ENCODE results near the gene DNAJC1. TPM values are rescaled to one million over a fixed set of nuclear protein-coding genes. Genes with fewer than 3 reads are reported as not detected.

DNAJC1 gene
- total RNA-seq, 3 donors from 2014 or later = 63.7 to 93.0 (median 92.1) TPM

DNA sequence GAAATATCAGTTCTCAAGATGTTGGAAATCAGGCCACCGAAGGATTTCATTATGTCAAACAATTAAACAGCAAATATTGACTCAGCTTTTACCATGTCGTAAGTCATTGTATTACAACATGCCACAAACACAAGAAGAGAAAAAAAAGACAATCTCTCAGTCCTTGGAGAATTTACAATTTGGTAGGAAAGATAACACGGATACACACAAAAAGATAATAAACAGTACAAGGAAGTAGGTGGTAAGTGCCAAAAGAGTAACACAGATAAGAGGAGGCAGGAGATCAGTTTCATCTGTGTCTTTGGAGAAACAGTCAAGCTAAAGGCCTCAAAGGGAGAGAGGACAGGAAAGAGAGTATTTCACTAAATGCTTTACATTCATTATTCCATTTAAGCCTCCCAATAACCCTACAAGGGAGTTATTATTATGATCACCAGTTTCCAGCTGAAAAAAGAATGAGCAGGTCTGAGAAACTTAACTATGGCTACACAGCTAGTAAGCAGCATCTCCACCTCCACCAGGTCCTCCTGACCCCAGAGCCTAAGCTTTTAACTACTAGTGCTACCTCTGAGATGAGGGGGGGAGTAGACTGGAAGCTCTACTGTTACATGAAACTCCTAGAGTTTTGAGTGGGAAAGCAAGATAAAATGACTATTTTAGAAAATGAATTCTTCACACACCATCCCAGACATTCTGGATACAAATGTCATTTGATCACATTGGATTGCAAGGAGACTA, 13.9 kb upstream of the DNAJC1 start:
- intact Hi-C loops (cut with DNase I; ENCODE audit: low total_unique reads) = no loop called here
- Histone ChIP-seq H3K4me3 (no peak overlapping the region), H3K4me1 (no peaks in the 10 kb centered on the region), H3K36me3 (no peaks in the 10 kb centered on the region), H3K27me3 (no peaks in the 10 kb centered on the region), H3K27ac (no peak overlapping the region), H3K9me3 (no peaks in the 10 kb centered on the region)
- DNase-seq (ENCODE audit: low spot score in 2 of 2) = no peak
- TF ChIP-seq, protein P1, sequence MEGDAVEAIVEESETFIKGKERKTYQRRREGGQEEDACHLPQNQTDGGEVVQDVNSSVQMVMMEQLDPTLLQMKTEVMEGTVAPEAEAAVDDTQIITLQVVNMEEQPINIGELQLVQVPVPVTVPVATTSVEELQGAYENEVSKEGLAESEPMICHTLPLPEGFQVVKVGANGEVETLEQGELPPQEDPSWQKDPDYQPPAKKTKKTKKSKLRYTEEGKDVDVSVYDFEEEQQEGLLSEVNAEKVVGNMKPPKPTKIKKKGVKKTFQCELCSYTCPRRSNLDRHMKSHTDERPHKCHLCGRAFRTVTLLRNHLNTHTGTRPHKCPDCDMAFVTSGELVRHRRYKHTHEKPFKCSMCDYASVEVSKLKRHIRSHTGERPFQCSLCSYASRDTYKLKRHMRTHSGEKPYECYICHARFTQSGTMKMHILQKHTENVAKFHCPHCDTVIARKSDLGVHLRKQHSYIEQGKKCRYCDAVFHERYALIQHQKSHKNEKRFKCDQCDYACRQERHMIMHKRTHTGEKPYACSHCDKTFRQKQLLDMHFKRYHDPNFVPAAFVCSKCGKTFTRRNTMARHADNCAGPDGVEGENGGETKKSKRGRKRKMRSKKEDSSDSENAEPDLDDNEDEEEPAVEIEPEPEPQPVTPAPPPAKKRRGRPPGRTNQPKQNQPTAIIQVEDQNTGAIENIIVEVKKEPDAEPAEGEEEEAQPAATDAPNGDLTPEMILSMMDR (IDR thresholded peaks at IDR 0.05) = no peak
- no peak for TF ChIP-seq POLR2AphosphoS5 (IDR thresholded peaks at IDR 0.05)
- TF ChIP-seq POLR2A (IDR thresholded peaks at IDR 0.05) = no peak

DNA sequence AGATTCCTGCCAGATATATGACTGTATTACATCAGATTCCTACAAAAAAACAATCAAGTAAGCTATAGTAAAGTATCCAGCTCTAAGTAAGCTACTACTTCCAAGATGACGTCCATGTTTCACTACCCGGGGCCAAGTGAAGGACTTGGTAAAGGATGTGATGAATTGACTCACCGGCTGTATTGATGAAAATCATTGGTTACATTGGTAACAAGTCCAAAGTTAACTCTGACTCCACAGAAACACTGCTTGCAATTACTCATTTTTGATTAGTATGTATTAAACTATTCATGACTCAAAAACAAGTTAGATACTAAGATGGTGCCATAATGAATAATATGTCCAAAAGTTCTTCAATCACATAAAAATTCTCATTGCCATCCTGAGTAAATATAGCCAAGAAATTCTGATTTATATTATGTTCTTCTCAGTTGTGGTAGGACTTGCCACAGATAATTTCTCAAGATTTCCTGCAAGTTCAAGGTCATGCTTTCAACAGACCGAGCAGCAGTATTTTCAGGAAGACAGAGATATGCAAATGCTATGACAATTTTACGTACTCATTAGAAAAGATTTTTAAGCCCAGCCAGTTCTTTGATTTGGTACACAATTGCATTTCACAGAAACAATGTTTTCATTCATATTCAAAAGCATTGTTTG, 12.6 kb upstream of the DNAJC1 start:
- DNase-seq (ENCODE audit: low spot score in 2 of 2) = no peak
- H3K9me3 ChIP-seq = no peaks in the 10 kb centered on the region
- no peaks in the 10 kb centered on the region for H3K27me3 ChIP-seq
- intact Hi-C loops (cut with DNase I; ENCODE audit: low total_unique reads) = no loop called here
- no peaks in the 10 kb centered on the region for H3K4me1 ChIP-seq
- no peaks in the 10 kb centered on the region for H3K36me3 ChIP-seq
- no peak overlapping the region for H3K4me3 ChIP-seq
- no peak overlapping the region for H3K27ac ChIP-seq
- TF ChIP-seq POLR2A (IDR thresholded peaks at IDR 0.05) = no peak
- TF ChIP-seq, protein P1 (IDR thresholded peaks at IDR 0.05) = no peak

DNA sequence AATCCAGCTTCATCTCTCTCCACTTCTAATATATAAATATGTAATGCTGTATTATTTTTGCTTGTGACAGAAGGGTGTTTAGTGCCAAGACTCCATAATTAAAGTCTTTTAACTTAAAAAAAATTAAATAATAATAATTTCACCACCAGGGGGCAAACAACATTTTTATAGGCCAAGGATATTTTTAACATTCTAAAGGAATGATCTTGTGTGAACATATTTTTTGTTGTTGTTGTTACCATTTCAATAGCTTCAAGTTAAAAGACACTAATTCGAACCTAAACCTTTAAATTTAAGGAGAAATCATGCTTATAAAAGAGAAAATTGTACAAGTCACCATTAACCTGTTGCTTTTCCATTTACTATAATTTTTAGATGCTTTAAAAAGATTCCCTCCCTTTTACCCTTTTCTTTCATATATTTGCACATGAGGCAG, 7.5 kb upstream of the DNAJC1 start:
- H3K27ac ChIP-seq = no peak overlapping the region
- TF ChIP-seq, protein P1 (IDR thresholded peaks at IDR 0.05) = peak; percentile 34 to 44 (median 34)
- no peak for TF ChIP-seq POLR2A (IDR thresholded peaks at IDR 0.05)
- no peak for DNase-seq (ENCODE audit: low spot score in 2 of 2)
- H3K36me3 ChIP-seq = no peaks in the 10 kb centered on the region
- H3K4me1 ChIP-seq = no peaks in the 10 kb centered on the region
- H3K9me3 ChIP-seq = no peaks in the 10 kb centered on the region
- H3K27me3 ChIP-seq = no peaks in the 10 kb centered on the region
- H3K4me3 ChIP-seq = no peak overlapping the region
- intact Hi-C loops (cut with DNase I; ENCODE audit: low total_unique reads) = no loop called here

DNA sequence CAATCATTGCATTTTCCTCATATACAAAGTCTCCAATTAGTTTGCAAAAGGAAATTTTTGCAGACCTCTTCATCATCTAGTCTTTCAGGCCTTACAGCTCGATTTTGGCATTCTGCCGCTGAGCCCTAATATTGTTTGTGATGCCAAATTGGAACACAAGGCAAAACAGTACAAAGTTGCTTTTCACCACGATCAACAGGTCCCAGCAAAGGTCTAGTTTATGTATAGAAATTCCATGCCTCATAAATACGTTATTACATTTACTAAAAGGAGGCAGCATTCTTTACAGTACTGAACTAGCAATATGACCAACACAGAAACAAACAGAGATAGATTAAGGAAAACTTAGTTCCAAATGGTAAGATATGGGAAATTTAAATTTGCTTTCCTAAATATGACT, 7.0 kb upstream of the DNAJC1 start:
- intact Hi-C loops (cut with DNase I; ENCODE audit: low total_unique reads) = no loop called here
- Histone ChIP-seq H3K9me3 (no peaks in the 10 kb centered on the region), H3K27ac (no peak overlapping the region), H3K4me3 (no peak overlapping the region), H3K36me3 (no peaks in the 10 kb centered on the region), H3K4me1 (no peaks in the 10 kb centered on the region), H3K27me3 (no peaks in the 10 kb centered on the region)
- DNase-seq (ENCODE audit: low spot score in 2 of 2) = no peak
- TF ChIP-seq POLR2AphosphoS5 (IDR thresholded peaks at IDR 0.05) (no peak), POLR2A (IDR thresholded peaks at IDR 0.05) (no peak)
- TF ChIP-seq, protein P1 (IDR thresholded peaks at IDR 0.05) = no peak

DNA sequence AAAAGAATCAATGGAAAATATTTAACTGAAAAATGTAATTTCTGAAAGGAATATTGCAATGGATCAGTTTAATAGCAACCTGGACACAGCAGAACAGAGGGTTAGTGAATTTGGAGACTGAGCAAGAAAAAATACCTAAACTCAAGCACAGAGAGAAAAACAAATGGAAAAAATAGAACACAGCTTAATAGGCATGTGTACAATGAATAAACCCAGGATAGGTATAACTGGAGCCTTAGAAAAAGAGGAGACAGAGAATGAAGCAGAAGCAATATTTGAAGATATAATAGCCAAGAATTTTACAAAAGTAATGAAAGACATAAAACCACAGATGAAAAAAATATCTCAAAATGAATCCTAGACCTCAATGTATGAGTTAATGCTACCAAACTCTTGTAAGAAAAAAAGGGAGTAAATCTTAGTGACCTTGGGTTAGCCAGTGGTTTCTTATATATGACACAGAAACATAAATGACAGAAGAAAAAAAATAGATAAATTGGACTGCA, 2.9 kb upstream of the DNAJC1 start:
- no peaks in the 10 kb centered on the region for H3K9me3 ChIP-seq
- H3K4me3 ChIP-seq = no peak overlapping the region
- DNase-seq (ENCODE audit: low spot score in 2 of 2) = no peak
- H3K36me3 ChIP-seq = no peaks in the 10 kb centered on the region
- TF ChIP-seq POLR2AphosphoS5 (IDR thresholded peaks at IDR 0.05) (no peak), POLR2A (IDR thresholded peaks at IDR 0.05) (no peak)
- TF ChIP-seq, protein P1 (IDR thresholded peaks at IDR 0.05) = no peak
- no peaks in the 10 kb centered on the region for H3K4me1 ChIP-seq
- H3K27me3 ChIP-seq = no peaks in the 10 kb centered on the region
- intact Hi-C loops (cut with DNase I; ENCODE audit: low total_unique reads) = loop anchor here (10.0 kb wide), 1 partner anchor 512 kb away; no protein-coding TSS in a partner anchor
- H3K27ac ChIP-seq = no peak overlapping the region
